GM19397 (cell line): ENCODE measurements around the gene GABARAP.
"Not testable (repeated sequence)": the region's sequence is repeated elsewhere in the genome, so short reads cannot be mapped to it uniquely, and the experiment has no call there.

Source experiments
- ATAC-seq: cut with Tn5 transposase; IDR thresholded peaks from one replicate; pipeline ENCODE4 v1.9.1; 2021; ENCODE audit warnings: mild to moderate bottlenecking, moderate library complexity; ENCODE audit not compliant: unreplicated experiment

GABARAP gene

GRCh38 chr17:7261379-7262191, 19.3 kb upstream of the GABARAP start:
- ATAC-seq, result no peak

DNA sequence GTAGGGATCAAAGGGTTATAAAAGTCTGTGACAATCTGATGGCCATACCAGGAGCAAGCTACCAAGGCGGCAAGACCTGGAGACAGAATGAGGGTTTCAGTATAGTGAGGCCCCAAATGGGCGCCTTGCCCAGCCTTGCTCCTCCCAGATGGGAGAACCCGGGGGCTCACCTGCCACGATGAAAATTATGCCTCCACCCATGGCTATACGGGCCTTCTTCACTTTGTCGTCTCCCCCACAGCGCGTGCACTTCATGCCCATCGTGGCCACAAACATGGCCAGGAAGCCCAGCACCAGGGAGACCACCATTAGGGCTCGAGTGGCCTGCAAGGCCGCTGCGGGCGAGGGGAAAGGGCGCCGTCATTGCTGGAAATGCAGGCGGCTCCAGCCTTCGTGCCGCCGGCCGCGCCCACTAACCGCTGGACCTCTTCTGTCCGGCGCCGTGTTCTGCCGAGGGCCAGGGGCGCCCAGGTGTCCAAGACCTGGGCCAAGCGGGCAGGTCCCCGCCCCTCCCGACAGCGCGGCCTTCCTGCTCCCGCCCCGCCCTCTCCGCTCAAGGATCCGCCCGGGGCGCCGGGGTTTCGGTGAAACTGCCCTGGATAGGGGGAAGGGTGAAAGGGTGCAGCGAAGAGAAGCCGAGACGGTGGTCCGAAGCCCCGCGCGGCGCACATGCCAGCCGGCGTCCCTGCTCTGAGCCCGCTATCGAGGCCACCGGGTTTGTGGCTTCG, 18.6 kb upstream of the GABARAP start:
- no peak for ATAC-seq

- ATAC-seq, result no peak
These were observed 17.9 kb upstream of the GABARAP start for GRCh38 chr17:7260151-7260550.

DNA sequence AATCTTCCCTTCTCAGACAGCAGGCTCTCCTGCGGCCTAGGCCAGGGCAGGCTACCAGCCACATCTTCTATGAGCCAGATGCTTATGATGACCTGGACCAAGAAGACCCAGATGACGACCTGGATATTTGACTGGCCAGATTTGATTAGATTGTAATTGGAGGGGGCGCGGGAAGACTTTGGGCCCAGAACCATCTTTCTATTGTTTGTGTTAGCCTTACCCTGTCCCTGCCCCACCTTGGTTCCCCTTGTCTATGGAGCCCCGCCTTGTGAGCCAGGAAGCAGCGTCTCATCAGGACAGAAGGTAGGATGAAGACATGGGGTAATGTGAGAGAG, 17.3 kb upstream of the GABARAP start:
- ATAC-seq, result no peak

- no peak for ATAC-seq
These were observed 16.7 kb upstream of the GABARAP start for GRCh38 chr17:7258731-7259554.

GRCh38 chr17:7256766-7257456, 14.7 kb upstream of the GABARAP start:
- no peak for ATAC-seq

GRCh38 chr17:7254511-7254910, 12.3 kb upstream of the GABARAP start:
- ATAC-seq, result no peak

- no peak for ATAC-seq
These were observed 10.8 kb upstream of the GABARAP start for GRCh38 chr17:7253082-7253481.

DNA sequence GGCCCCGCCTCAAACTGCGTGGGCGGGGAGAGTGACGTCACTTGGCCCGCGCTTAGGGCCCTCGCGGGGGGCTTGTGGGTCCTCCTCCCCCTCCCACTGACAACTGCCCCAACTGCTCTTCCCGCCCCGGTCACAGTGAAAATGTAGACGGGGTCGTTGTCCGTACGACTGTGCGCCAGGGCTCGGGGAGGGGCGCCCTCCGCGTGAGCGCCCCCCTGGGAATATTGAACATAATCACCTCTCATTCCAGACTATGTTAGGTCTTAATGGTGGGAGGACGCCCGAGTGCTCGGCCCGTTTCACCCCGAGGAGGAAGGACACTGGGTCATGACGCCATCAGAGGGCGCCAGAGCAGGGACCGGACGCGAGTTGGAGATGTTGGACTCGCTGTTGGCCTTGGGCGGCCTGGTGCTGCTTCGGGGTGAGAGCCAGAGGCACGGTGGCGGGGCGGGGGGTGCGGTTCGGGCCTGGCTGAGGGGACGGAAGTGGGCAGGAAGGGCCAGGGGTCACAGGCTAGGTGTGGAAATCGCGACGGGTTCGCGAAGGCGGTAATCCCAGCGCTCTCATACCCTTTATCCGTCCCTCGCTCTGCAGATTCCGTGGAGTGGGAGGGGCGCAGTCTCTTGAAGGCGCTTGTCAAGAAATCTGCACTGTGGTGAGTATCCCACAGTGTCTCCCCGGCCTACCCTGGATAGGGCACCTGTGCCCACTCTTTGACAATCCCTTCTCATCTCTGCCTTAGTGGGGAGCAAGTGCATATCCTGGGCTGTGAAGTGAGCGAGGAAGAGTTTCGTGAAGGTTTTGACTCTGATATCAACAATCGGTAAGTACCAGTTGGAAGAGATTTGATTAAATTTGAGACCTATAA, 10.2 kb upstream of the GABARAP start, which contains the start of gene ELP5:
ELP5 (plus strand) TSS at position 40 of the 868 bp plus-strand sequence; CDS start at position 376, 336 bp downstream.
- ATAC-seq, result peak; percentile 45

GRCh38 chr17:7251661-7252175, 9.5 kb upstream of the GABARAP start, which contains the start of gene CTDNEP1:
Gene CTDNEP1, minus strand, starts transcription at chr17:7251734. Its CDS starts 438 bp downstream, at chr17:7251296.
- peak; percentile 81 for ATAC-seq

GRCh38 chr17:7250695-7251627, 8.7 kb upstream of the GABARAP start:
- ATAC-seq, result no peak

GRCh38 chr17:7249830-7250229, 7.6 kb upstream of the GABARAP start:
- no peak for ATAC-seq

DNA sequence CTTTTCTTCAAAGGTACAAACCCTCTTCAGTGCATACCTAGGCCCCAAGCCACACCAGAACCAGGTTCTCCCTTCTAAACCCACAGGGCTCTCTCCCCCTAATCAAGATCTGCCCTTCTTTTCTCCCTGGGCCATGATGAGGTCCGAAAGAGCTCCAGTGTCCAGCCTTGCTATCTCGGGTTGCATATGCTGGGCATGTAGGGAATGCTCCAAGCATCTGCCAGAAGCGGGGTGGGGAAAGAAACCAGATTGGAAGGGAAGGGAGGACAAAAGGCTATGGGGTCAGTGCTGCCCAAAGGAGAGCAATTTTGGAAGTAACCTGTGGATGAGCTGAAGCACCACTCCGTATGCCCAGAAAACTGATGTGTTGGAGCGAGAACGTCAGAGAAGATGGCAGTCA, 7.0 kb upstream of the GABARAP start:
- no peak for ATAC-seq

GRCh38 chr17:7248796-7249195, 6.5 kb upstream of the GABARAP start:
- no peak for ATAC-seq

GRCh38 chr17:7246779-7247178, 4.5 kb upstream of the GABARAP start:
- no peak for ATAC-seq

DNA sequence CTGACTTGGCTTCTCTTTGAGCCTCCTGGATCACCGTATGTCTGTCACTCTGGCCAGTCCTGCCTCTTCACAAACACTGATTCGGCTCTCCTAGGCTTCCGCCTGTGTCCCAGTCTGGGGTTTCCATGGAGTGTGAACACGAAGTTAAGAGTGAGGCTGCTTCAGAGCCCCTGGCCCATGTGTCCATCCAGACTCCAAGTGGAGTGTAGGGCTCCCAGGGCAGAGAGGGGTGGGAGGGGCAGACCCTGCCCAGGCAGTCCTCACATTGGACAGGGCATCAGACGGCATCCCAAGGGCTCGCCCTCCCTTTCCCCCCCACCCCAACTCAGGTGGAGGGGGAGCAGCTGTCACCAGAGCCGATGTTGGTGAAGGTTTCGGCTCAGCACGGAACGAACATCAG, 1.6 kb upstream of the GABARAP start:
- ATAC-seq, result not testable (repeated sequence)

GRCh38 chr17:7243453-7243729, 1.1 kb upstream of the GABARAP start:
- no peak for ATAC-seq

- ATAC-seq, result peak; percentile 42
These were observed 636 bp upstream of the GABARAP start for GRCh38 chr17:7242717-7243452.
